Kidney (tissue), 22 donors: ENCODE results near the gene SYNE1. TPM values are rescaled to one million over a fixed set of nuclear protein-coding genes. Genes with fewer than 3 reads are reported as not detected.
A peak's percentile ranks its signal among the peaks of the same experiment; 100 is the strongest.
"Not testable (repeated sequence)": the region's sequence is repeated elsewhere in the genome, so short reads cannot be mapped to it uniquely, and the experiment has no call there.

Experiments used
- DNase-seq, 5 donors: peaks; one replicate each; pipeline ENCODE4 v3.0.0-alpha.2; 2013 to 2020
- FAIRE-seq: peaks from 2 replicates; lab custom pipeline; 2012; peaks lifted over from hg19 to GRCh38; lab: Jason Lieb, UNC
- H3K27ac ChIP-seq, 2 donors: one replicate each; pipeline ENCODE4 v1.7.0; 2013; ENCODE audit warnings: low read depth in 2 of 2, low read length in 2 of 2, inconsistent platforms in 1 of 2
- H3K27me3 ChIP-seq: one replicate; pipeline ENCODE4 v1.7.1; 2013; ENCODE audit warnings: low read length, inconsistent platforms; ENCODE audit not compliant: control insufficient read depth, insufficient read depth
- H3K36me3 ChIP-seq, 3 donors: one replicate each; pipeline versions ENCODE4 v1.7.0 to v1.7.1; 2013; ENCODE audit warnings: low read length in 3 of 3, control low read depth in 1 of 3, inconsistent platforms in 1 of 3; ENCODE audit not compliant: insufficient read depth in 3 of 3, control insufficient read depth in 2 of 3
- H3K4me1 ChIP-seq, 3 donors: one replicate each; pipeline versions ENCODE4 v1.7.0 to v1.7.1; 2013; ENCODE audit warnings: low read length in 3 of 3, inconsistent platforms in 1 of 3, low read depth in 1 of 3; ENCODE audit not compliant: control insufficient read depth in 2 of 3, insufficient read depth in 2 of 3
- H3K4me3 ChIP-seq, 3 donors: one replicate each; pipeline versions ENCODE4 v1.7.0 to v1.8.1; 2013; ENCODE audit warnings: low read length in 3 of 3, control low read depth in 1 of 3, inconsistent platforms in 1 of 3
- H3K9ac ChIP-seq, 3 donors: one replicate each; pipeline versions ENCODE4 v1.7.0 to v1.7.1; 2013; ENCODE audit warnings: low read length in 3 of 3, control low read depth in 1 of 3, inconsistent platforms in 1 of 3
- H3K9me3 ChIP-seq, 3 donors: one replicate each; pipeline versions ENCODE4 v1.7.0 to v1.7.1; 2013; ENCODE audit warnings: low read length in 3 of 3, control low read depth in 1 of 3, inconsistent platforms in 1 of 3; ENCODE audit not compliant: control insufficient read depth in 2 of 3, insufficient read depth in 1 of 3
- intact Hi-C: fragments of 100-400 bp; cut with DNase I; formaldehyde crosslinking; loops from one replicate; pipeline ENCODE4 v1.11.1; 2022
- long read RNA-seq, 10 donors: library from polyadenylated mRNA in 1 of 10; unstranded in 1 of 10; transcript quantifications; one replicate each; pipeline ENCODE4 v2.0.0 and lab custom pipeline, GENCODE V29; 2021 to 2026
- polyA plus RNA-seq: library from polyadenylated mRNA; stranded (reverse); fragments of 350-450 nt; fragmentation: Illumina TruSeq; extraction: RNeasy Lipid Tissue Mini Kit (QIAGEN cat#74804); gene quantifications from one replicate; pipeline ENCODE4 v1.2.3, GENCODE V29; 2014; ENCODE audit warnings: low read depth, low replicate concordance; ENCODE audit not compliant: insufficient read depth
- total RNA-seq: library from RNA; stranded (reverse); fragmentation: NEBNext Ultra II Directional; extraction: Animal tissue kit (Norgen Biotek cat#: 25700); gene quantifications from one replicate; pipeline ENCODE4 v1.2.1, GENCODE V29; 2021
- TF ChIP-seq, protein P1 (sequence below): IDR thresholded peaks from 3 replicates; pipeline ENCODE4 v1.5.1; 2012; ENCODE audit warnings: mild to moderate bottlenecking, moderate library complexity, borderline replicate concordance; ENCODE audit not compliant: insufficient read depth; ENCODE audit errors: extremely low read depth
- donor health status: control.
- donor health status: control.
- donor health status: control.
- donor health status: control.
- donor health status: control.
- donor health status: DM: yes; HTN: yes; CAD: no.
- donor health status: Normal renal cell carcinoma (clear cell type).

Gene SYNE1
- total RNA-seq: 216 TPM
- polyA plus RNA-seq: 47.8 TPM
- long read RNA-seq, donor 1, partial matches to known transcripts: 0 of 1 reads
- long read RNA-seq, donor 1, other reads (novel, unspliced or antisense): 0 of 1 reads
- long read RNA-seq, donor 2, partial matches to known transcripts: 7 of 8 reads
- long read RNA-seq, donor 2, other reads (novel, unspliced or antisense): 0 of 8 reads
- long read RNA-seq, donor 3, full-length matches to known transcripts: 2 of 9 reads
- long read RNA-seq, donor 3, partial matches to known transcripts: 7 of 9 reads
- long read RNA-seq, donor 3, other reads (novel, unspliced or antisense): 0 of 9 reads
- long read RNA-seq, donor 4, partial matches to known transcripts: 5 of 5 reads
- long read RNA-seq, donor 4, other reads (novel, unspliced or antisense): 0 of 5 reads
- long read RNA-seq, donor 5: 0 reads
- long read RNA-seq, donor 6, partial matches to known transcripts: 0 of 1 reads
- long read RNA-seq, donor 6, other reads (novel, unspliced or antisense): 0 of 1 reads
- long read RNA-seq, donor 7, partial matches to known transcripts: 25 of 48 reads
- long read RNA-seq, donor 7, other reads (novel, unspliced or antisense): 23 of 48 reads
- long read RNA-seq, donor 8, partial matches to known transcripts: 0 of 1 reads
- long read RNA-seq, donor 8, other reads (novel, unspliced or antisense): 0 of 1 reads
- long read RNA-seq, donor 9: 0 reads
- long read RNA-seq, donor 10, partial matches to known transcripts: 0 of 1 reads
- long read RNA-seq, donor 10, other reads (novel, unspliced or antisense): 0 of 1 reads

DNA sequence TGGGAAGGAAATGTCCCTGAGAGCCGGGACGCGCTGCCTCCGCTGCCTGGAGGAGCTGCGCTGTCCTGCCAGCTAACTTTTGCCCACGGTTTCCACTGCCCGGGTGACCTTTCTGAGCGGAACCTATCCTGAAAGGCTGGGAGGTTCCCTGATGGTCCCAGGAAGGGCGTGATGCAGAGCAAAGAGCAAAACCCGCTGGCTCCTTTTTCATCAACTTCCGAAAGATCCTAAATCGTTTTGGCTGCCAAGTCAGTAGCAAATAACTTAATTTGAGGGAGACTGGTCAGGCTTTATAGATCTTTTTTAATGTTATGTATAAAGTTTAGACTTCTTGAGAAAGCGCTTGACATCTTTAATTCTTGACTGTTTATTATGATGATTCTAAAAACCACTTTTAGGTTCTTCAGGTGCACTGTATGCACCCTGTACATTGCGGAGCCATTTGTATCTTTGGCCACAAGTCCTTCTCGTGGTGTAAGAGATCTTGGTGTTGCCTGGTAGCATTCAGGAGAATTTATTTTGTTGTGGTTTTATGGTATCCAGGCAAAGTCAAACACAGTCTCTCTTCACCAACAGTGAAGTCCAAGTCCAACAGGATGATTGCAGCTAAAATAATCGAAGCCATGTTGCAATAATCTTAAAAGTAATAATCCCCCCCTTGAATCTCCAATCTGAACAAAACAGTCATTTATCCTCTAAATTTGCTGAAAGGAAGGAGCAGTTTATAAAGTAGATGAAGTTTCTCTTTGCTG lies at the start of gene SYNE1:
TSS of gene SYNE1 (minus strand) at position 67 of the 752 bp plus-strand sequence. CDS start 9,031 bp downstream, outside the sequence.
- DNase-seq (peak in 2 of 5 donors; percentile 6 to 27), FAIRE-seq (no peak)
- H3K36me3 ChIP-seq: no peaks in the 10 kb centered on the region
- peaks cover 2% of the 10 kb centered on the region for H3K27me3 ChIP-seq
- H3K4me1 ChIP-seq: peaks cover 0 to 4% (median 0%) of the 10 kb centered on the region in 3 donors
- TF ChIP-seq, protein P1, sequence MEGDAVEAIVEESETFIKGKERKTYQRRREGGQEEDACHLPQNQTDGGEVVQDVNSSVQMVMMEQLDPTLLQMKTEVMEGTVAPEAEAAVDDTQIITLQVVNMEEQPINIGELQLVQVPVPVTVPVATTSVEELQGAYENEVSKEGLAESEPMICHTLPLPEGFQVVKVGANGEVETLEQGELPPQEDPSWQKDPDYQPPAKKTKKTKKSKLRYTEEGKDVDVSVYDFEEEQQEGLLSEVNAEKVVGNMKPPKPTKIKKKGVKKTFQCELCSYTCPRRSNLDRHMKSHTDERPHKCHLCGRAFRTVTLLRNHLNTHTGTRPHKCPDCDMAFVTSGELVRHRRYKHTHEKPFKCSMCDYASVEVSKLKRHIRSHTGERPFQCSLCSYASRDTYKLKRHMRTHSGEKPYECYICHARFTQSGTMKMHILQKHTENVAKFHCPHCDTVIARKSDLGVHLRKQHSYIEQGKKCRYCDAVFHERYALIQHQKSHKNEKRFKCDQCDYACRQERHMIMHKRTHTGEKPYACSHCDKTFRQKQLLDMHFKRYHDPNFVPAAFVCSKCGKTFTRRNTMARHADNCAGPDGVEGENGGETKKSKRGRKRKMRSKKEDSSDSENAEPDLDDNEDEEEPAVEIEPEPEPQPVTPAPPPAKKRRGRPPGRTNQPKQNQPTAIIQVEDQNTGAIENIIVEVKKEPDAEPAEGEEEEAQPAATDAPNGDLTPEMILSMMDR: no peak
- intact Hi-C loops: no loop called here
- H3K9ac ChIP-seq: peak within 1 kb of the TSS; percentile 3 to 46 (median 37)
- H3K4me3 ChIP-seq: peak within 1 kb of the TSS; percentile 76 to 93 (median 80)
- H3K9me3 ChIP-seq: no peaks in the 10 kb centered on the region
- peak within 1 kb of the TSS; percentile 63 to 82 for H3K27ac ChIP-seq

- H3K4me1 ChIP-seq: no peaks in the 10 kb centered on the region
- intact Hi-C loops: no loop called here
- H3K36me3 ChIP-seq: no peaks in the 10 kb centered on the region
- TF ChIP-seq, protein P1: no peak
- H3K27ac ChIP-seq: no peak overlapping the region
- no peaks in the 10 kb centered on the region for H3K9me3 ChIP-seq
- FAIRE-seq (no peak), DNase-seq (peak in 1 of 5 donors; percentile 67)
- no peaks in the 10 kb centered on the region for H3K27me3 ChIP-seq
- no peak overlapping the region for H3K9ac ChIP-seq
- H3K4me3 ChIP-seq: no peak overlapping the region
Observed at GRCh38 chr6:152685819-152686218, 48.7 kb upstream of the SYNE1 start.

GRCh38 chr6:152682935-152683334 lies 45.8 kb upstream of the SYNE1 start:
- H3K4me1 ChIP-seq, H3K36me3 ChIP-seq, H3K27me3 ChIP-seq, intact Hi-C loops, H3K9ac ChIP-seq, H3K27ac ChIP-seq, H3K4me3 ChIP-seq, FAIRE-seq, H3K9me3 ChIP-seq, DNase-seq: not testable (repeated sequence)
